ENCODE measurements around the gene ATP2B2.

ATP2B2 gene

DNA sequence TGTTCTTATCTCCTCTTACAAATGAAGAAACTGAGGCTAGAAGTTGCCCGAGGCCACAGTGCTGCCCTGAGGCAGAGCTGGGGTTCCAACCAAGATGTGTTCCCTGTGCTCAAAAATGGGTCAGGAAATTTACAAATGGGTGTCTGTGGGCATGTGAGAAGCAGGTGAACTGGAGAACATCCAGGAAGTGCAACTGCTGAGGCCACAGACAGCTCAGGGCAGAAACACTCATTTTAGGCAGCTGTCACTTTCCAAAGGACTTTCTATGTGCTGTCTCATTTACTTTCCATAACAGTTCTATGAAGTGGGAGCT lies 47.2 kb upstream of the ATP2B2 start:
- no peak overlapping the region for H2BK12ac ChIP-seq (ENCODE audit: low read length)
- no peaks in the 10 kb centered on the region for H3K27me3 ChIP-seq (ENCODE audit: insufficient read depth, low read length)
- no peak overlapping the region for H3K4ac ChIP-seq (ENCODE audit: low read depth, low read length)
- H4K12ac ChIP-seq (ENCODE audit: low read depth, low read length), result no peak overlapping the region
- no peaks in the 10 kb centered on the region for H3K4me1 ChIP-seq (ENCODE audit: control insufficient read depth in 1 of 2, insufficient read depth in 2 of 2, low read length in 2 of 2)
- H3K27ac ChIP-seq (ENCODE audit: low read depth, low read length), result no peak overlapping the region
- DNase-seq, result no peak
- no peaks in the 10 kb centered on the region for H3K9me3 ChIP-seq (ENCODE audit: insufficient read depth, low read depth, low read length)
- H3K4me3 ChIP-seq (ENCODE audit: low read depth, low read length), result no peak overlapping the region
- H3K79me2 ChIP-seq (ENCODE audit: control insufficient read depth, insufficient read depth, low read length, poor library complexity), result no peaks in the 10 kb centered on the region
- no peak overlapping the region for H3K14ac ChIP-seq (ENCODE audit: low read length)
- H3K36me3 ChIP-seq (ENCODE audit: control insufficient read depth in 1 of 2, insufficient read depth in 2 of 2, low read length in 2 of 2), result no peaks in the 10 kb centered on the region
- H3K23ac ChIP-seq (ENCODE audit: low read length), result no peak overlapping the region
- H2AK5ac ChIP-seq (ENCODE audit: low read length), result no peak overlapping the region
- no peak overlapping the region for H4K91ac ChIP-seq (ENCODE audit: low read depth, low read length)
- no peak overlapping the region for H2BK5ac ChIP-seq (ENCODE audit: low read depth, low read length, poor library complexity)
- H3K79me1 ChIP-seq (ENCODE audit: low read length), result no peaks in the 10 kb centered on the region
- H4K8ac ChIP-seq (ENCODE audit: low read depth, low read length), result no peak overlapping the region
- H3K4me2 ChIP-seq (ENCODE audit: low read length), result no peak overlapping the region
- H2BK120ac ChIP-seq (ENCODE audit: insufficient read depth, low read length, poor library complexity), result no peak overlapping the region
- no peak overlapping the region for H2AFZ ChIP-seq (ENCODE audit: insufficient read depth, low read length, poor library complexity)
- no peak overlapping the region for H3K9ac ChIP-seq (ENCODE audit: low read length)
- H3K18ac ChIP-seq (ENCODE audit: low read length), result no peak overlapping the region
- WGBS (ENCODE audit: extremely low coverage, insufficient coverage, insufficient read length), result no CpG with 5 or more reads among the region's 1 CpG

- Histone ChIP-seq H3K36me3 (ENCODE audit: control insufficient read depth in 1 of 2, insufficient read depth in 2 of 2, low read length in 2 of 2) (no peaks in the 10 kb centered on the region), H3K27ac (ENCODE audit: low read depth, low read length) (no peak overlapping the region), H2BK5ac (ENCODE audit: low read depth, low read length, poor library complexity) (no peak overlapping the region), H3K9me3 (ENCODE audit: insufficient read depth, low read depth, low read length) (no peaks in the 10 kb centered on the region), H3K27me3 (ENCODE audit: insufficient read depth, low read length) (no peaks in the 10 kb centered on the region), H3K23ac (ENCODE audit: low read length) (no peak overlapping the region), H3K4me2 (ENCODE audit: low read length) (no peak overlapping the region), H3K18ac (ENCODE audit: low read length) (no peak overlapping the region), H2AK5ac (ENCODE audit: low read length) (no peak overlapping the region), H3K79me2 (ENCODE audit: control insufficient read depth, insufficient read depth, low read length, poor library complexity) (no peaks in the 10 kb centered on the region), H3K4me1 (ENCODE audit: control insufficient read depth in 1 of 2, insufficient read depth in 2 of 2, low read length in 2 of 2) (no peaks in the 10 kb centered on the region), H2BK120ac (ENCODE audit: insufficient read depth, low read length, poor library complexity) (no peak overlapping the region), H3K4ac (ENCODE audit: low read depth, low read length) (no peak overlapping the region), H4K12ac (ENCODE audit: low read depth, low read length) (no peak overlapping the region), H3K79me1 (ENCODE audit: low read length) (no peaks in the 10 kb centered on the region), H3K9ac (ENCODE audit: low read length) (no peak overlapping the region), H4K91ac (ENCODE audit: low read depth, low read length) (no peak overlapping the region), H2AFZ (ENCODE audit: insufficient read depth, low read length, poor library complexity) (no peak overlapping the region), H2BK12ac (ENCODE audit: low read length) (no peak overlapping the region), H3K4me3 (ENCODE audit: low read depth, low read length) (no peak overlapping the region), H3K14ac (ENCODE audit: low read length) (no peak overlapping the region), H4K8ac (ENCODE audit: low read depth, low read length) (no peak overlapping the region)
- no CpG with 5 or more reads among the region's 19 CpGs for WGBS (ENCODE audit: extremely low coverage, insufficient coverage, insufficient read length)
- DNase-seq, result peak in 1 of 2 donors; percentile 28
Observed at GRCh38 chr3:10551821-10552630, 46.6 kb upstream of the ATP2B2 start.

- Histone ChIP-seq H4K91ac (ENCODE audit: low read depth, low read length) (no peak overlapping the region), H3K9me3 (ENCODE audit: insufficient read depth, low read depth, low read length) (no peaks in the 10 kb centered on the region), H4K8ac (ENCODE audit: low read depth, low read length) (no peak overlapping the region), H2BK12ac (ENCODE audit: low read length) (no peak overlapping the region), H2AFZ (ENCODE audit: insufficient read depth, low read length, poor library complexity) (no peak overlapping the region), H3K79me2 (ENCODE audit: control insufficient read depth, insufficient read depth, low read length, poor library complexity) (no peaks in the 10 kb centered on the region), H3K4me3 (ENCODE audit: low read depth, low read length) (no peak overlapping the region), H3K23ac (ENCODE audit: low read length) (no peak overlapping the region), H3K18ac (ENCODE audit: low read length) (no peak overlapping the region), H2BK120ac (ENCODE audit: insufficient read depth, low read length, poor library complexity) (no peak overlapping the region), H2AK5ac (ENCODE audit: low read length) (no peak overlapping the region), H3K9ac (ENCODE audit: low read length) (no peak overlapping the region), H3K4me2 (ENCODE audit: low read length) (no peak overlapping the region), H3K27me3 (ENCODE audit: insufficient read depth, low read length) (no peaks in the 10 kb centered on the region), H3K27ac (ENCODE audit: low read depth, low read length) (no peak overlapping the region), H3K14ac (ENCODE audit: low read length) (no peak overlapping the region), H3K79me1 (ENCODE audit: low read length) (no peaks in the 10 kb centered on the region), H4K12ac (ENCODE audit: low read depth, low read length) (no peak overlapping the region), H3K36me3 (ENCODE audit: control insufficient read depth in 1 of 2, insufficient read depth in 2 of 2, low read length in 2 of 2) (no peaks in the 10 kb centered on the region), H2BK5ac (ENCODE audit: low read depth, low read length, poor library complexity) (no peak overlapping the region), H3K4me1 (ENCODE audit: control insufficient read depth in 1 of 2, insufficient read depth in 2 of 2, low read length in 2 of 2) (no peaks in the 10 kb centered on the region), H3K4ac (ENCODE audit: low read depth, low read length) (no peak overlapping the region)
- no peak for DNase-seq
- no CpG with 5 or more reads among the region's 9 CpGs for WGBS (ENCODE audit: extremely low coverage, insufficient coverage, insufficient read length)
Observed at GRCh38 chr3:10551139-10551538, 45.8 kb upstream of the ATP2B2 start.

GRCh38 chr3:10550705-10551104 lies 45.3 kb upstream of the ATP2B2 start:
- H4K91ac ChIP-seq (ENCODE audit: low read depth, low read length), result no peak overlapping the region
- no peak overlapping the region for H3K9ac ChIP-seq (ENCODE audit: low read length)
- H3K4me2 ChIP-seq (ENCODE audit: low read length), result no peak overlapping the region
- H2AK5ac ChIP-seq (ENCODE audit: low read length), result no peak overlapping the region
- H2BK12ac ChIP-seq (ENCODE audit: low read length), result no peak overlapping the region
- H3K4me3 ChIP-seq (ENCODE audit: low read depth, low read length), result no peak overlapping the region
- H4K8ac ChIP-seq (ENCODE audit: low read depth, low read length), result no peak overlapping the region
- H3K18ac ChIP-seq (ENCODE audit: low read length), result no peak overlapping the region
- DNase-seq, result no peak
- no peak overlapping the region for H3K23ac ChIP-seq (ENCODE audit: low read length)
- H2BK5ac ChIP-seq (ENCODE audit: low read depth, low read length, poor library complexity), result no peak overlapping the region
- H4K12ac ChIP-seq (ENCODE audit: low read depth, low read length), result no peak overlapping the region
- no peaks in the 10 kb centered on the region for H3K4me1 ChIP-seq (ENCODE audit: control insufficient read depth in 1 of 2, insufficient read depth in 2 of 2, low read length in 2 of 2)
- no peak overlapping the region for H2AFZ ChIP-seq (ENCODE audit: insufficient read depth, low read length, poor library complexity)
- no peak overlapping the region for H3K14ac ChIP-seq (ENCODE audit: low read length)
- no peak overlapping the region for H3K27ac ChIP-seq (ENCODE audit: low read depth, low read length)
- no peak overlapping the region for H2BK120ac ChIP-seq (ENCODE audit: insufficient read depth, low read length, poor library complexity)
- H3K36me3 ChIP-seq (ENCODE audit: control insufficient read depth in 1 of 2, insufficient read depth in 2 of 2, low read length in 2 of 2), result no peaks in the 10 kb centered on the region
- no peaks in the 10 kb centered on the region for H3K79me2 ChIP-seq (ENCODE audit: control insufficient read depth, insufficient read depth, low read length, poor library complexity)
- H3K79me1 ChIP-seq (ENCODE audit: low read length), result no peaks in the 10 kb centered on the region
- no CpG with 5 or more reads among the region's 10 CpGs for WGBS (ENCODE audit: extremely low coverage, insufficient coverage, insufficient read length)
- H3K27me3 ChIP-seq (ENCODE audit: insufficient read depth, low read length), result no peaks in the 10 kb centered on the region
- H3K4ac ChIP-seq (ENCODE audit: low read depth, low read length), result no peak overlapping the region
- H3K9me3 ChIP-seq (ENCODE audit: insufficient read depth, low read depth, low read length), result no peaks in the 10 kb centered on the region
